Type B pancreatic cell (in vitro differentiated cells): ENCODE data around the gene GLDN. TPM values are rescaled to one million over a fixed set of nuclear protein-coding genes. Genes with fewer than 3 reads are reported as not detected.

ENCODE experiments used
- DNase-seq: peaks from one replicate; pipeline ENCODE4 v3.0.0; 2021; ENCODE audit warnings: mixed read lengths; ENCODE audit not compliant: unreplicated experiment; ENCODE audit errors: extremely low spot score
- H3K27ac Mint-ChIP-seq: 2 replicates; pipeline ENCODE4 v1.8.0; 2021; ENCODE audit warnings: mild to moderate bottlenecking, mixed read lengths
- H3K27me3 Mint-ChIP-seq: 2 replicates; pipeline ENCODE4 v1.8.0; 2021; ENCODE audit warnings: mixed read lengths
- H3K36me3 Mint-ChIP-seq: 2 replicates; pipeline ENCODE4 v1.8.0; 2021; ENCODE audit warnings: mixed read lengths
- H3K4me1 Mint-ChIP-seq: one replicate; pipeline ENCODE4 v1.8.0; 2021; ENCODE audit warnings: mixed read lengths; ENCODE audit not compliant: unreplicated experiment
- H3K4me3 Mint-ChIP-seq: 2 replicates; pipeline ENCODE4 v1.8.0; 2021; ENCODE audit warnings: mild to moderate bottlenecking, mixed read lengths
- H3K9me3 Mint-ChIP-seq: 2 replicates; pipeline ENCODE4 v1.8.0; 2021; ENCODE audit warnings: mixed read lengths
- CTCF ChIP-seq: fragments of 200-600 bp; sonication (generic); conservative IDR thresholded peaks from 2 replicates; pipeline ENCODE4 v1.5.0; 2021; ENCODE audit warnings: antibody characterized with exemption, mild to moderate bottlenecking
- total RNA-seq: library from RNA; stranded (reverse); gene quantifications from 2 replicates; pipeline ENCODE4 v1.2.1, GENCODE V29; 2021; ENCODE audit warnings: low replicate concordance

GLDN gene
- total RNA-seq, 1 donor from 2014 or later = 0.68 TPM

DNA sequence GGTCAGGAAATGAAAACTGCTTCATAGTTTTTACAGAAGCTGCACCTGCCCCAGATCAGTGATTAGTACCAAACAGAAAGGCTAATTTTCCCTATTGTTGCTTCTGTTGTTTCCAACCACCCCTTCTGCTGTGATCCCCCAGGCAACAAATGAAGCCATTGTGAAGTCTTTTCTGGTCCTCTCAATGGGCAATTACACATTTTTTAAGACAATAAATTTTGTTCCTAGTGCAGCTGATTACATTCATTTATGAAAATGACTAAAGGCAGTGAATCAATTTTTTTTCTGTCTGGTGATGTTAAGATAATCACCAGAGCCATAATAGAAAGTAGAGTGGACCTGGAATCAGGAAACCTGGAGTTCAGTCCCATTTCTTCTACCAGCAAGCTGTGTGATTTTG lies 32.7 kb downstream of the GLDN start:
- H3K4me3 Mint-ChIP-seq = no peak overlapping the region

GRCh38 chr15:51375966-51376640 lies 34.6 kb downstream of the GLDN start:
- Mint-ChIP-seq H3K4me3 (no peak overlapping the region), H3K4me1 (no peaks in the 10 kb centered on the region), H3K27ac (no peak overlapping the region), H3K36me3 (no peaks in the 10 kb centered on the region), H3K27me3 (peaks cover 6% of the 10 kb centered on the region), H3K9me3 (no peaks in the 10 kb centered on the region)
- TF ChIP-seq CTCF = no peak
- DNase-seq = no peak

More for the DNA sequence above, 32.7 kb downstream of the GLDN start:
- no peaks in the 10 kb centered on the region for H3K4me1 Mint-ChIP-seq
- DNase-seq = no peak
- no peak for TF ChIP-seq CTCF
- H3K27me3 Mint-ChIP-seq = peaks cover 3% of the 10 kb centered on the region
- H3K9me3 Mint-ChIP-seq = no peaks in the 10 kb centered on the region
- no peaks in the 10 kb centered on the region for H3K36me3 Mint-ChIP-seq
- no peak overlapping the region for H3K27ac Mint-ChIP-seq

DNA sequence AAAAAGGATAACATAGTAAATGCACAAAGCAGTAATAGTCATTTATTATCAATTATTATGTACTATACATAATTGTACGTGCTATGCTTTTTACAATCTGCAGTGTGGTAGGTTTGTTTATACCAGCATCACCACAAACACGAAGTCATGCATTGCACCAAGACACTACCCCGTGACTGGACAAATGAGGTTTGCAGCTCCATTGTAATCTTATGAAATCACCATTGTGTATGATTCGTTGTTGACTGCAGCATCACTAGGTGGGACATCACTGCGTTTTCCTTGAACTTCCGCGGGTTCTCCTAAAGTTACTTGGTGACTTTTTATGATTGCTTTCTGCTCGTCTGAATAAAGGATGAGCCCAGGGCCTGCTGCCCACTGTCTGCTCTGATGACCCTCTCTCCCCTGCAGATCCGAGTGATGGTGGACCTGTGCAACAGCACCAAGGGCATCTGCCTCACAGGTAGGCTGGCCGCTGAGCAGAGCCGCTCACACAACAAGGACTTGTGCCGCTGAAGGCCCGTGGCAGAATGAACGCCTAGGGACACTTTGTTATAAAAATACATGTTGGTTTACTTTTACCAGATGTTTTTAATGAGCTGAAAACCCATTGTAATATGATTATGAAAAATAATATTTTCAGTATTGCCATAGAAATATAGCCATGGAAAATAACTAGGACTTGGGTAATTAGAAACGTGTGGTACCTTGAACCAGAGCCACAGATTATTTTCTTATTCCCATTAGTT lies 35.8 kb downstream of the GLDN start:
- Mint-ChIP-seq H3K4me1 (no peaks in the 10 kb centered on the region), H3K9me3 (no peaks in the 10 kb centered on the region), H3K36me3 (no peaks in the 10 kb centered on the region), H3K27ac (no peak overlapping the region), H3K27me3 (peaks cover 13% of the 10 kb centered on the region), H3K4me3 (no peak overlapping the region)
- no peak for DNase-seq
- TF ChIP-seq CTCF = no peak

GRCh38 chr15:51378406-51378805 lies 37.0 kb downstream of the GLDN start:
- H3K27me3 Mint-ChIP-seq = peaks cover 17% of the 10 kb centered on the region
- H3K4me1 Mint-ChIP-seq = peaks cover 4% of the 10 kb centered on the region

GRCh38 chr15:51379390-51379789 lies 37.9 kb downstream of the GLDN start:
- DNase-seq = no peak
- H3K4me1 Mint-ChIP-seq = peaks cover 4% of the 10 kb centered on the region
- H3K4me3 Mint-ChIP-seq = no peak overlapping the region
- no peak for TF ChIP-seq CTCF
- no peaks in the 10 kb centered on the region for H3K36me3 Mint-ChIP-seq
- H3K9me3 Mint-ChIP-seq = no peaks in the 10 kb centered on the region
- H3K27ac Mint-ChIP-seq = no peak overlapping the region
- H3K27me3 Mint-ChIP-seq = peaks cover 17% of the 10 kb centered on the region

More at GRCh38 chr15:51378406-51378805, 37.0 kb downstream of the GLDN start:
- H3K36me3 Mint-ChIP-seq = no peaks in the 10 kb centered on the region
- H3K27ac Mint-ChIP-seq = no peak overlapping the region
- no peak for TF ChIP-seq CTCF
- DNase-seq = no peak
- H3K4me3 Mint-ChIP-seq = no peak overlapping the region
- H3K9me3 Mint-ChIP-seq = no peaks in the 10 kb centered on the region
